H1 (cell line): ENCODE data around the gene KLK12. TPM values are rescaled to one million over a fixed set of nuclear protein-coding genes. Genes with fewer than 3 reads are reported as not detected.

ENCODE experiments used
- EP300 ChIP-seq, 2 experiments: IDR thresholded peaks; 1 replicate in 1 of 2; 2 replicates in 1 of 2; pipeline ENCODE4 v1.6.1; 2011 to 2012; ENCODE audit warnings: low read depth in 2 of 2, low read length in 2 of 2, mild to moderate bottlenecking in 2 of 2, borderline replicate concordance in 1 of 2, inconsistent platforms in 1 of 2, moderate library complexity in 1 of 2
- EZH2 ChIP-seq: fragments of 200-600 bp; sonication (generic); IDR thresholded peaks from 2 replicates; pipeline ENCODE4 v1.7.1; 2012; ENCODE audit warnings: low read depth, mild to moderate bottlenecking, moderate library complexity, low read length, inconsistent platforms; ENCODE audit not compliant: severe bottlenecking
- GABPA ChIP-seq: IDR thresholded peaks from 2 replicates; pipeline ENCODE4 v1.6.1; 2011; ENCODE audit warnings: mild to moderate bottlenecking, low read length, moderate library complexity, borderline replicate concordance; ENCODE audit not compliant: insufficient read depth
- POLR2AphosphoS5 ChIP-seq: IDR thresholded peaks from 2 replicates; pipeline ENCODE4 v1.6.1; 2011; ENCODE audit warnings: low read depth, low read length
- POU5F1 ChIP-seq: IDR thresholded peaks from 2 replicates; pipeline ENCODE4 v1.6.1; 2011; ENCODE audit warnings: low read depth, mild to moderate bottlenecking, low read length, moderate library complexity
- RNF2 ChIP-seq: fragments of 200-900, 300-1000 bp; sonication (generic); IDR thresholded peaks from 2 replicates; pipeline ENCODE4 v1.7.1; 2016; ENCODE audit warnings: borderline replicate concordance, low read depth, mild to moderate bottlenecking, antibody characterized with exemption, low read length; ENCODE audit not compliant: poor library complexity, severe bottlenecking; ENCODE audit errors: missing control alignments
- SP2 ChIP-seq: IDR thresholded peaks from 2 replicates; pipeline ENCODE4 v1.6.1; 2012; ENCODE audit warnings: mild to moderate bottlenecking, low read length, inconsistent platforms
- SUZ12 ChIP-seq: fragments of 200-600 bp; sonication (generic); IDR thresholded peaks from 2 replicates; pipeline ENCODE4 v1.6.1; 2012; ENCODE audit warnings: mild to moderate bottlenecking, inconsistent platforms, low read length, moderate library complexity, mixed read lengths
- TEAD4 ChIP-seq: IDR thresholded peaks from 2 replicates; pipeline ENCODE4 v1.6.1; 2012; ENCODE audit warnings: low read depth, low read length, inconsistent platforms, mixed read lengths
- ZNF274 ChIP-seq: IDR thresholded peaks from 2 replicates; pipeline ENCODE4 v1.7.0; 2012; ENCODE audit warnings: low read length, borderline replicate concordance; ENCODE audit errors: extremely low read depth
- polyA plus RNA-seq, 7 experiments: library from polyadenylated mRNA; depleted of rRNA in 3 of 7; stranded (reverse) in 5 of 7; unstranded in 2 of 7; fragments of >200 nt in 5 of 7; fragments of 200-250 nt in 2 of 7; gene quantifications; 1 replicate in 5 of 7; 2 replicates in 1 of 7; 4 replicates in 1 of 7; pipeline versions ENCODE4 v1.2.1 to v1.2.3, GENCODE V29; 2011 to 2013; ENCODE audit warnings: missing spikeins in 2 of 7, mixed read lengths in 2 of 7
- total RNA-seq: library from RNA; stranded (reverse); fragmentation: NEBNext Ultra II Directional; extraction: Animal tissue kit (Norgen Biotek cat#: 25700); gene quantifications from 2 replicates; pipeline ENCODE4 v1.2.1, GENCODE V29; 2021
- TF ChIP-seq, protein P1 (sequence below): fragments of 300-600 bp; sonication (generic); IDR thresholded peaks from 2 replicates; pipeline ENCODE4 v1.7.1; 2012; ENCODE audit warnings: low read length, moderate library complexity, mild to moderate bottlenecking, inconsistent platforms; ENCODE audit not compliant: insufficient replicate concordance

The KLK12 gene
- total and polyA plus RNA-seq, 2 of the 8 experiments (the other 6 are each of a cell fraction or from before 2014, with no cell fraction given), result 0.24 TPM; not detected in 1

DNA sequence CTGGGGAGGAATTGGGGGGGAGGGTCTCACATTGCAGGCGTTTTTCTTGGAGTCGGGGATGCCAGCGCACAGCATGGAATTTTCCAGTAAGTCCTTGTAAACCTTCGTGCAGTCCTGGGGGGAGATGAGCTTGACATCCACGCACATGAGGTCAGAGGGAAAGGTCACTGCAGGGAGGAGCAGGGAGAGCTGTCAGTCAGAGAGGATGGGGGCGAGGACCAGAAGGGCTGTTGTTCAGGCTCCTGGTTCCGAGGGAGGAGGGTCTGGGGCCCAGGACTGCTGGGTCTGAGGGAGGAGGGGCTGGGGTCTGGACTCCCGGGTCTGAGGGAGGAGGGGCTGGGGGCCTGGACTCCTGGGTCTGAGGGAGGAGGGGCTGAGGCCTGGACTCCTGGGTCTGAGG, 55.0 kb downstream of the KLK12 start (continued):
- TF ChIP-seq, protein P1, sequence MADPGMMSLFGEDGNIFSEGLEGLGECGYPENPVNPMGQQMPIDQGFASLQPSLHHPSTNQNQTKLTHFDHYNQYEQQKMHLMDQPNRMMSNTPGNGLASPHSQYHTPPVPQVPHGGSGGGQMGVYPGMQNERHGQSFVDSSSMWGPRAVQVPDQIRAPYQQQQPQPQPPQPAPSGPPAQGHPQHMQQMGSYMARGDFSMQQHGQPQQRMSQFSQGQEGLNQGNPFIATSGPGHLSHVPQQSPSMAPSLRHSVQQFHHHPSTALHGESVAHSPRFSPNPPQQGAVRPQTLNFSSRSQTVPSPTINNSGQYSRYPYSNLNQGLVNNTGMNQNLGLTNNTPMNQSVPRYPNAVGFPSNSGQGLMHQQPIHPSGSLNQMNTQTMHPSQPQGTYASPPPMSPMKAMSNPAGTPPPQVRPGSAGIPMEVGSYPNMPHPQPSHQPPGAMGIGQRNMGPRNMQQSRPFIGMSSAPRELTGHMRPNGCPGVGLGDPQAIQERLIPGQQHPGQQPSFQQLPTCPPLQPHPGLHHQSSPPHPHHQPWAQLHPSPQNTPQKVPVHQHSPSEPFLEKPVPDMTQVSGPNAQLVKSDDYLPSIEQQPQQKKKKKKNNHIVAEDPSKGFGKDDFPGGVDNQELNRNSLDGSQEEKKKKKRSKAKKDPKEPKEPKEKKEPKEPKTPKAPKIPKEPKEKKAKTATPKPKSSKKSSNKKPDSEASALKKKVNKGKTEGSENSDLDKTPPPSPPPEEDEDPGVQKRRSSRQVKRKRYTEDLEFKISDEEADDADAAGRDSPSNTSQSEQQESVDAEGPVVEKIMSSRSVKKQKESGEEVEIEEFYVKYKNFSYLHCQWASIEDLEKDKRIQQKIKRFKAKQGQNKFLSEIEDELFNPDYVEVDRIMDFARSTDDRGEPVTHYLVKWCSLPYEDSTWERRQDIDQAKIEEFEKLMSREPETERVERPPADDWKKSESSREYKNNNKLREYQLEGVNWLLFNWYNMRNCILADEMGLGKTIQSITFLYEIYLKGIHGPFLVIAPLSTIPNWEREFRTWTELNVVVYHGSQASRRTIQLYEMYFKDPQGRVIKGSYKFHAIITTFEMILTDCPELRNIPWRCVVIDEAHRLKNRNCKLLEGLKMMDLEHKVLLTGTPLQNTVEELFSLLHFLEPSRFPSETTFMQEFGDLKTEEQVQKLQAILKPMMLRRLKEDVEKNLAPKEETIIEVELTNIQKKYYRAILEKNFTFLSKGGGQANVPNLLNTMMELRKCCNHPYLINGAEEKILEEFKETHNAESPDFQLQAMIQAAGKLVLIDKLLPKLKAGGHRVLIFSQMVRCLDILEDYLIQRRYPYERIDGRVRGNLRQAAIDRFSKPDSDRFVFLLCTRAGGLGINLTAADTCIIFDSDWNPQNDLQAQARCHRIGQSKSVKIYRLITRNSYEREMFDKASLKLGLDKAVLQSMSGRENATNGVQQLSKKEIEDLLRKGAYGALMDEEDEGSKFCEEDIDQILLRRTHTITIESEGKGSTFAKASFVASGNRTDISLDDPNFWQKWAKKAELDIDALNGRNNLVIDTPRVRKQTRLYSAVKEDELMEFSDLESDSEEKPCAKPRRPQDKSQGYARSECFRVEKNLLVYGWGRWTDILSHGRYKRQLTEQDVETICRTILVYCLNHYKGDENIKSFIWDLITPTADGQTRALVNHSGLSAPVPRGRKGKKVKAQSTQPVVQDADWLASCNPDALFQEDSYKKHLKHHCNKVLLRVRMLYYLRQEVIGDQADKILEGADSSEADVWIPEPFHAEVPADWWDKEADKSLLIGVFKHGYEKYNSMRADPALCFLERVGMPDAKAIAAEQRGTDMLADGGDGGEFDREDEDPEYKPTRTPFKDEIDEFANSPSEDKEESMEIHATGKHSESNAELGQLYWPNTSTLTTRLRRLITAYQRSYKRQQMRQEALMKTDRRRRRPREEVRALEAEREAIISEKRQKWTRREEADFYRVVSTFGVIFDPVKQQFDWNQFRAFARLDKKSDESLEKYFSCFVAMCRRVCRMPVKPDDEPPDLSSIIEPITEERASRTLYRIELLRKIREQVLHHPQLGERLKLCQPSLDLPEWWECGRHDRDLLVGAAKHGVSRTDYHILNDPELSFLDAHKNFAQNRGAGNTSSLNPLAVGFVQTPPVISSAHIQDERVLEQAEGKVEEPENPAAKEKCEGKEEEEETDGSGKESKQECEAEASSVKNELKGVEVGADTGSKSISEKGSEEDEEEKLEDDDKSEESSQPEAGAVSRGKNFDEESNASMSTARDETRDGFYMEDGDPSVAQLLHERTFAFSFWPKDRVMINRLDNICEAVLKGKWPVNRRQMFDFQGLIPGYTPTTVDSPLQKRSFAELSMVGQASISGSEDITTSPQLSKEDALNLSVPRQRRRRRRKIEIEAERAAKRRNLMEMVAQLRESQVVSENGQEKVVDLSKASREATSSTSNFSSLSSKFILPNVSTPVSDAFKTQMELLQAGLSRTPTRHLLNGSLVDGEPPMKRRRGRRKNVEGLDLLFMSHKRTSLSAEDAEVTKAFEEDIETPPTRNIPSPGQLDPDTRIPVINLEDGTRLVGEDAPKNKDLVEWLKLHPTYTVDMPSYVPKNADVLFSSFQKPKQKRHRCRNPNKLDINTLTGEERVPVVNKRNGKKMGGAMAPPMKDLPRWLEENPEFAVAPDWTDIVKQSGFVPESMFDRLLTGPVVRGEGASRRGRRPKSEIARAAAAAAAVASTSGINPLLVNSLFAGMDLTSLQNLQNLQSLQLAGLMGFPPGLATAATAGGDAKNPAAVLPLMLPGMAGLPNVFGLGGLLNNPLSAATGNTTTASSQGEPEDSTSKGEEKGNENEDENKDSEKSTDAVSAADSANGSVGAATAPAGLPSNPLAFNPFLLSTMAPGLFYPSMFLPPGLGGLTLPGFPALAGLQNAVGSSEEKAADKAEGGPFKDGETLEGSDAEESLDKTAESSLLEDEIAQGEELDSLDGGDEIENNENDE, result no peak
- no peak for TF ChIP-seq POU5F1
- no peak for TF ChIP-seq EP300 (IDR thresholded peaks at IDR 0.05; ENCODE audit: borderline replicate concordance in 1 of 2, low read depth in 2 of 2, low read length in 2 of 2)
- TF ChIP-seq EZH2, result no peak
- TF ChIP-seq SP2, result no peak
- no peak for TF ChIP-seq GABPA
- TF ChIP-seq POLR2AphosphoS5, result no peak
- TF ChIP-seq SUZ12, result no peak
- TF ChIP-seq TEAD4, result no peak
- TF ChIP-seq ZNF274, result no peak
- TF ChIP-seq RNF2, result no peak
